HEK293 (cell line): ENCODE measurements around the gene LMLN.

Experiments used
- CTCF ChIA-PET: fragments of 350-600 bp; formaldehyde crosslinking; extraction: SDS; loops from one replicate; lab custom pipeline; 2021; ENCODE audit warnings: antibody characterized with exemption; lab: Yijun Ruan, JAX
- POLR2A ChIA-PET: fragments of 300-600 bp; formaldehyde crosslinking; extraction: SDS; loops from one replicate; lab custom pipeline; 2020; ENCODE audit warnings: antibody characterized with exemption, inconsistent platforms; lab: Yijun Ruan, JAX
- H3K27ac ChIP-seq: fragments of 200-500 bp; sonication (Bioruptor generic); 2 replicates; pipeline ENCODE4 v1.5.1; 2014; ENCODE audit warnings: low read depth, low read length, control low read depth, inconsistent platforms; ENCODE audit errors: extremely low read depth
- H3K36me3 ChIP-seq, 2 experiments: fragments of 200-500 bp in 1 of 2; sonication (Bioruptor generic) in 1 of 2; 1 replicate in 1 of 2; 2 replicates in 1 of 2; pipeline ENCODE4 v1.5.1; 2014 to 2017; ENCODE audit warnings: inconsistent platforms in 2 of 2, low read length in 2 of 2; ENCODE audit not compliant: control insufficient read depth in 2 of 2, insufficient read depth in 1 of 2
- H3K4me1 ChIP-seq: fragments of 200-500 bp; sonication (Bioruptor generic); 2 replicates; pipeline ENCODE4 v1.5.1; 2014; ENCODE audit warnings: mild to moderate bottlenecking, low read length, inconsistent platforms; ENCODE audit not compliant: control insufficient read depth, insufficient read depth
- H3K4me3 ChIP-seq: 2 replicates; pipeline ENCODE4 v1.5.1; 2011; ENCODE audit warnings: low read depth, mild to moderate bottlenecking, control low read depth, low read length, moderate library complexity
- H3K9me3 ChIP-seq: fragments of 200-500 bp; sonication (Bioruptor generic); 2 replicates; pipeline ENCODE4 v1.5.1; 2014; ENCODE audit warnings: low read depth, low read length, inconsistent platforms; ENCODE audit not compliant: control insufficient read depth, insufficient read depth
- ATF2 ChIP-seq: fragments of 450-650 bp; formaldehyde crosslinking; IDR thresholded peaks from 2 replicates; pipeline ENCODE4 v1.5.1; 2016; ENCODE audit warnings: missing biosample characterization, missing genetic modification characterization, low read depth
- IKZF3 ChIP-seq: fragments of 450-650 bp; IDR thresholded peaks from 2 replicates; pipeline ENCODE4 v1.5.0; 2018; ENCODE audit warnings: missing biosample characterization, mild to moderate bottlenecking, missing genetic modification characterization, moderate library complexity
- OVOL3 ChIP-seq: fragments of 450-650 bp; formaldehyde crosslinking; IDR thresholded peaks from 2 replicates; pipeline ENCODE4 v1.5.1; 2016; ENCODE audit warnings: missing biosample characterization, missing genetic modification characterization
- ZBTB20 ChIP-seq: fragments of 450-650 bp; formaldehyde crosslinking; IDR thresholded peaks from 2 replicates; pipeline ENCODE4 v1.5.1; 2016; ENCODE audit warnings: missing biosample characterization, missing genetic modification characterization
- ZNF133 ChIP-seq: fragments of 450-650 bp; formaldehyde crosslinking; IDR thresholded peaks from 2 replicates; pipeline ENCODE4 v1.5.1; 2016; ENCODE audit warnings: missing biosample characterization, missing genetic modification characterization
- ZNF24 ChIP-seq: fragments of 450-650 bp; formaldehyde crosslinking; IDR thresholded peaks from 2 replicates; pipeline ENCODE4 v1.5.1; 2016; ENCODE audit warnings: missing biosample characterization, missing genetic modification characterization
- ZNF311 ChIP-seq: fragments of 450-650 bp; formaldehyde crosslinking; IDR thresholded peaks from 2 replicates; pipeline ENCODE4 v1.5.1; 2017; ENCODE audit warnings: missing biosample characterization, missing genetic modification characterization, borderline replicate concordance
- ZNF341 ChIP-seq: fragments of 450-650 bp; formaldehyde crosslinking; IDR thresholded peaks from 2 replicates; pipeline ENCODE4; 2016; ENCODE audit warnings: low read depth, missing biosample characterization, missing genetic modification characterization
- ZNF449 ChIP-seq: fragments of 450-650 bp; formaldehyde crosslinking; IDR thresholded peaks from 2 replicates; pipeline ENCODE4 v1.5.1; 2017; ENCODE audit warnings: missing biosample characterization, mild to moderate bottlenecking, missing genetic modification characterization, moderate library complexity
- ZNF473 ChIP-seq: fragments of 450-650 bp; formaldehyde crosslinking; IDR thresholded peaks from 2 replicates; pipeline ENCODE4 v1.5.1; 2017; ENCODE audit warnings: missing biosample characterization, missing genetic modification characterization
- ZNF530 ChIP-seq: fragments of 450-650 bp; formaldehyde crosslinking; IDR thresholded peaks from 2 replicates; pipeline ENCODE4 v1.5.1; 2016; ENCODE audit warnings: low read depth, missing biosample characterization, missing genetic modification characterization
- ZNF621 ChIP-seq: fragments of 450-650 bp; formaldehyde crosslinking; IDR thresholded peaks from 2 replicates; pipeline ENCODE4 v1.5.1; 2017; ENCODE audit warnings: missing biosample characterization, missing genetic modification characterization
- ZNF664 ChIP-seq: fragments of 450-650 bp; formaldehyde crosslinking; IDR thresholded peaks from 2 replicates; pipeline ENCODE4 v1.5.1; 2016; ENCODE audit warnings: missing biosample characterization, missing genetic modification characterization
- ZNF670 ChIP-seq: fragments of 450-650 bp; formaldehyde crosslinking; IDR thresholded peaks from 2 replicates; pipeline ENCODE4 v1.5.1; 2016; ENCODE audit warnings: missing biosample characterization, missing genetic modification characterization, low read depth
- TF ChIP-seq, protein P1 (sequence below): fragments of 450-650 bp; formaldehyde crosslinking; conservative IDR thresholded peaks from 2 replicates; pipeline ENCODE4 v1.5.1; 2016; ENCODE audit warnings: low read depth, missing biosample characterization, missing genetic modification characterization
- TF ChIP-seq, protein P2 (sequence below): fragments of 450-650 bp; formaldehyde crosslinking; IDR thresholded peaks from 2 replicates; pipeline ENCODE4 v1.5.1; 2017; ENCODE audit warnings: missing biosample characterization, missing genetic modification characterization

Gene LMLN

DNA sequence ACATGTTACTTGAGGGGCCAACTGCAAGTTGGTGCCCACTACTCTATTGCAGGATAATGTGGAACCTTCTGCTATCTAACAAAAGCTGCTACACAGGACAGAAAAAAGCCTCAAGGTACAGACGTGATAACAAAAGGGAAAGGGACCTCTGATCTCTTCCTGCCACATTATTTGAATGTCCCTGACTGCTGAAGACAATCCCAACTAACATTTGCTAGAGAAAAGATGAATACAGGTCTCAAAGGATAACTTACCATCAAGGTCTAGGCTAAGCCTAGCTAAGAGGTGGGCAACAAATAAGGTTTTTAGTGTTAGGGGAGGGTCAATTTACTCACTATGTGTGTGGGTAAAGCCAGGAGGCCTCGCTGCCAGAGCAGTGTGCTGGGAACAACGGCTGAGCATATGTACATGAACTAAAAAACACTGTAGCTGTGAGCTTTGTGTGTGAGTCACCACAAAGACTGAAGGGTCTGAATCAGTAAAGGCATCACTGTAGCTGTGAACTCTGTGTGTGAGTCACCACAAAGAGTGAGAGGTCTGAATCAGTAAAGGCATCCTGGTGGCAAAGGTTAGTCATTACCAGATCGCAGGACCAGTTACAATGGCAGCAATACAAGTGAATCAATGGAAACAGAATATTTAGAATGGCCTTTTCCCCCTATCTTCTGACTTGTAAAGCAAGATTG is 111.7 kb downstream of the LMLN start (continued):
- TF ChIP-seq, protein P1, sequence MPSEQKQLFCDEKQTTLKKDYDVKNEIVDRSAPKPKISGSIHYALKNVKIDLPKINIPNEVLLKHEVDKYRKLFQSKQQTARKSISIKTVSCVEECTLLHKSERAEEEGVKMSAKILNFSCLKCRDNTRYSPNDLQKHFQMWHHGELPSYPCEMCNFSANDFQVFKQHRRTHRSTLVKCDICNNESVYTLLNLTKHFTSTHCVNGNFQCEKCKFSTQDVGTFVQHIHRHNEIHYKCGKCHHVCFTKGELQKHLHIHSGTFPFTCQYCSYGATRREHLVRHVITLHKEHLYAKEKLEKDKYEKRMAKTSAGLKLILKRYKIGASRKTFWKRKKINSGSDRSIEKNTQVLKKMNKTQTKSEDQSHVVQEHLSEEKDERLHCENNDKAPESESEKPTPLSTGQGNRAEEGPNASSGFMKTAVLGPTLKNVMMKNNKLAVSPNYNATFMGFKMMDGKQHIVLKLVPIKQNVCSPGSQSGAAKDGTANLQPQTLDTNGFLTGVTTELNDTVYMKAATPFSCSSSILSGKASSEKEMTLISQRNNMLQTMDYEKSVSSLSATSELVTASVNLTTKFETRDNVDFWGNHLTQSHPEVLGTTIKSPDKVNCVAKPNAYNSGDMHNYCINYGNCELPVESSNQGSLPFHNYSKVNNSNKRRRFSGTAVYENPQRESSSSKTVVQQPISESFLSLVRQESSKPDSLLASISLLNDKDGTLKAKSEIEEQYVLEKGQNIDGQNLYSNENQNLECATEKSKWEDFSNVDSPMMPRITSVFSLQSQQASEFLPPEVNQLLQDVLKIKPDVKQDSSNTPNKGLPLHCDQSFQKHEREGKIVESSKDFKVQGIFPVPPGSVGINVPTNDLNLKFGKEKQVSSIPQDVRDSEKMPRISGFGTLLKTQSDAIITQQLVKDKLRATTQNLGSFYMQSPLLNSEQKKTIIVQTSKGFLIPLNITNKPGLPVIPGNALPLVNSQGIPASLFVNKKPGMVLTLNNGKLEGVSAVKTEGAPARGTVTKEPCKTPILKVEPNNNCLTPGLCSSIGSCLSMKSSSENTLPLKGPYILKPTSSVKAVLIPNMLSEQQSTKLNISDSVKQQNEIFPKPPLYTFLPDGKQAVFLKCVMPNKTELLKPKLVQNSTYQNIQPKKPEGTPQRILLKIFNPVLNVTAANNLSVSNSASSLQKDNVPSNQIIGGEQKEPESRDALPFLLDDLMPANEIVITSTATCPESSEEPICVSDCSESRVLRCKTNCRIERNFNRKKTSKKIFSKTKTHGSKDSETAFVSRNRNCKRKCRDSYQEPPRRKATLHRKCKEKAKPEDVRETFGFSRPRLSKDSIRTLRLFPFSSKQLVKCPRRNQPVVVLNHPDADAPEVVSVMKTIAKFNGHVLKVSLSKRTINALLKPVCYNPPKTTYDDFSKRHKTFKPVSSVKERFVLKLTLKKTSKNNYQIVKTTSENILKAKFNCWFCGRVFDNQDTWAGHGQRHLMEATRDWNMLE (tag by site-specific recombination): no peak
- no peak for TF ChIP-seq IKZF3
- TF ChIP-seq, all 188 proteins: peak for 9

DNA sequence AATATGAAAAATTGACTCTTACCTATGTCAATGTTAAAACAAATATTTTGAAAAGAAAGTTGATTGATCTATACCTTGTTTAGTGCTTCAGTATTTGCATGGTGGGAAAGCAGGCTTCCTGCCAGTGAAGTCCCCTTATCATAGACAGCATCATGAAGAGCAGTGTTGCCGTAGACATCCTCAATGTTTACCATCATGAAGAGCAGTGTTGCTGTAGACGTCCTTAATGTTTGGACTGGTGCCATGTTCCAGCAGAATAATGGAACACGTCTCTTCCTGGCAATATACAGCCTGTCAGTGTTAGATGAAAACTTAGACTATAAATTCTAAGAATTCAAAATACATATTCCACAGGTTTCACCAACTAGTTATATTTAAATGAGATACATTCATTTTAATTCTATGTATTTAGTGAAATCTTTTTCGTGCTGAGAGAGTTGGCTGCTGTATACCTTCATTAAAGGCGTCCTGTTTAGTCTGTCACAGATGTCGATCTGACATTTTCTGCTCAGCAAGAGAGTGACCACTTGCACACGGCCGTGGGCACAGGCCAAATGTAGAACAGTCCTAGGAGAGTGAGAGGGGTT is 116.8 kb downstream of the LMLN start:
- POLR2A ChIA-PET: no interaction called here
- no peak for TF ChIP-seq ZNF449
- TF ChIP-seq ZNF133 (tag by site-specific recombination): no peak
- TF ChIP-seq ZNF664 (tag by site-specific recombination): peak; percentile 94
- no peak for TF ChIP-seq ZNF24 (tag by site-specific recombination)
- TF ChIP-seq, all 188 proteins: peak for 1
- CTCF ChIA-PET: interaction anchor here (0.7 kb wide), 1 partner anchor 703 kb away, joined by 3 read pairs; no protein-coding TSS in a partner anchor

GRCh38 chr3:198079771-198080520 is 119.9 kb downstream of the LMLN start:
- Histone ChIP-seq H3K36me3 (no peaks in the 10 kb centered on the region), H3K9me3 (no peaks in the 10 kb centered on the region), H3K4me3 (peak overlapping the region; percentile 60), H3K4me1 (no peaks in the 10 kb centered on the region), H3K27ac (peak overlapping the region; percentile 90; the same call in 1 of the 2 replicates)
- POLR2A ChIA-PET: interaction anchor here (1.0 to 2.4 kb wide), 3 partner anchors 8 to 130 kb away, joined by 3 to 7 read pairs (median 3); partner anchors contain the start of gene RPL35A
- CTCF ChIA-PET: interaction anchor here (0.6 to 2.3 kb wide), 13 partner anchors 9 to 875 kb away, joined by 3 to 17 read pairs (median 3); partner anchors contain the start of gene RPL35A
- TF ChIP-seq ZNF621: no peak
- no peak for TF ChIP-seq ZNF473 (tag by site-specific recombination)
- TF ChIP-seq OVOL3: no peak
- TF ChIP-seq, protein P2, sequence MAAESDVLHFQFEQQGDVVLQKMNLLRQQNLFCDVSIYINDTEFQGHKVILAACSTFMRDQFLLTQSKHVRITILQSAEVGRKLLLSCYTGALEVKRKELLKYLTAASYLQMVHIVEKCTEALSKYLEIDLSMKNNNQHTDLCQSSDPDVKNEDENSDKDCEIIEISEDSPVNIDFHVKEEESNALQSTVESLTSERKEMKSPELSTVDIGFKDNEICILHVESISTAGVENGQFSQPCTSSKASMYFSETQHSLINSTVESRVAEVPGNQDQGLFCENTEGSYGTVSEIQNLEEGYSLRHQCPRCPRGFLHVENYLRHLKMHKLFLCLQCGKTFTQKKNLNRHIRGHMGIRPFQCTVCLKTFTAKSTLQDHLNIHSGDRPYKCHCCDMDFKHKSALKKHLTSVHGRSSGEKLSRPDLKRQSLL (tag by site-specific recombination): peak; percentile 85
- TF ChIP-seq ZBTB20 (tag by site-specific recombination): peak; percentile 95
- TF ChIP-seq ZNF311 (tag by site-specific recombination): no peak
- no peak for TF ChIP-seq ZNF670 (tag by site-specific recombination)
- TF ChIP-seq ATF2 (tag by site-specific recombination): no peak
- TF ChIP-seq ZNF341 (tag by site-specific recombination): peak; percentile 54
- no peak for TF ChIP-seq ZNF530 (tag by site-specific recombination)

More for the DNA sequence above, 116.8 kb downstream of the LMLN start:
- no peaks in the 10 kb centered on the region for H3K9me3 ChIP-seq
- H3K36me3 ChIP-seq: no peaks in the 10 kb centered on the region
- no peaks in the 10 kb centered on the region for H3K4me1 ChIP-seq
- no peak overlapping the region for H3K4me3 ChIP-seq
- no peak overlapping the region for H3K27ac ChIP-seq
